A673 (cell line): ENCODE results near the gene DDX41.

ENCODE experiments used
- EZH2 ChIP-seq: fragments of 200-600 bp; sonication (generic); IDR thresholded peaks from 2 replicates; pipeline ENCODE4 v1.6.1; 2017; ENCODE audit warnings: borderline replicate concordance, low read depth, mild to moderate bottlenecking, mixed read lengths, antibody characterized with exemption, low read length; ENCODE audit not compliant: poor library complexity, severe bottlenecking
- TF ChIP-seq, protein P1 (sequence below): fragments of 300-800, 200-600 bp; sonication (generic); conservative IDR thresholded peaks from 2 replicates; pipeline ENCODE4 v1.5.1; 2017; ENCODE audit warnings: low read depth, mild to moderate bottlenecking, antibody characterized with exemption, low read length, moderate library complexity, mixed read lengths

DNA sequence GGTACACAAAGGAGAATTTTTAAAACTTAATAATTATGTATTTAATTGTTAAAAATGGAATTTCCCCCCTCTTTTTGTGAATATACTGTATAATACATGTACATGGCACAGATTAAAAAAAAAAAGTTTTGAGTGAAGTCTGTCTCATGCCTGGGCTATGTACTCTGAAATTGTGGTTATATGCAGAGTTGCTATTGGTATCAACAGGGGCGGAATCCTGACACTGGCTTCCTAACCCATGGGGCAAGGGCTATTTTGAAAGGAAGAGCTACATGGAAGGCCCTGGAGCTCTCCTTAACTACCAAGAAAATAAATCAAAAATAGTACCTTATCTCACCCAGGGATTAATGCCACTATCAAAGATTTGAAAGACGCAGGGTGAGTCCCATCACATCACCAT lies 38.5 kb upstream of the DDX41 start:
- no peak for TF ChIP-seq EZH2
- TF ChIP-seq, protein P1, sequence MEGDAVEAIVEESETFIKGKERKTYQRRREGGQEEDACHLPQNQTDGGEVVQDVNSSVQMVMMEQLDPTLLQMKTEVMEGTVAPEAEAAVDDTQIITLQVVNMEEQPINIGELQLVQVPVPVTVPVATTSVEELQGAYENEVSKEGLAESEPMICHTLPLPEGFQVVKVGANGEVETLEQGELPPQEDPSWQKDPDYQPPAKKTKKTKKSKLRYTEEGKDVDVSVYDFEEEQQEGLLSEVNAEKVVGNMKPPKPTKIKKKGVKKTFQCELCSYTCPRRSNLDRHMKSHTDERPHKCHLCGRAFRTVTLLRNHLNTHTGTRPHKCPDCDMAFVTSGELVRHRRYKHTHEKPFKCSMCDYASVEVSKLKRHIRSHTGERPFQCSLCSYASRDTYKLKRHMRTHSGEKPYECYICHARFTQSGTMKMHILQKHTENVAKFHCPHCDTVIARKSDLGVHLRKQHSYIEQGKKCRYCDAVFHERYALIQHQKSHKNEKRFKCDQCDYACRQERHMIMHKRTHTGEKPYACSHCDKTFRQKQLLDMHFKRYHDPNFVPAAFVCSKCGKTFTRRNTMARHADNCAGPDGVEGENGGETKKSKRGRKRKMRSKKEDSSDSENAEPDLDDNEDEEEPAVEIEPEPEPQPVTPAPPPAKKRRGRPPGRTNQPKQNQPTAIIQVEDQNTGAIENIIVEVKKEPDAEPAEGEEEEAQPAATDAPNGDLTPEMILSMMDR: no peak
